Measurements from ENCODE around the gene RBM26.

GRCh38 chr13:79427265-79427664 lies 21.2 kb upstream of the RBM26 start:
- TF ChIP-seq CTCF (conservative IDR thresholded peaks at IDR 0.05 in 1 of 2, IDR thresholded peaks at IDR 0.05 in 1 of 2; ENCODE audit: extremely low read depth in 1 of 2, insufficient read depth in 1 of 2, low read depth in 1 of 2, low read length in 2 of 2), result no peak
- no peak for TF ChIP-seq EZH2 (IDR thresholded peaks at IDR 0.05; ENCODE audit: borderline replicate concordance, low read length)

Data from mammary epithelial cell (primary cell).